Left ventricle myocardium superior (tissue), 1 donor: ENCODE data around the gene BIRC3. TPM values are rescaled to one million over a fixed set of nuclear protein-coding genes. Genes with fewer than 3 reads are reported as not detected.
A peak's percentile ranks its signal among the peaks of the same experiment; 100 is the strongest.

Source experiments
- ATAC-seq: fragments of 200-7000 bp; cut with Tn5 transposase; one replicate; pipeline ENCODE4 v1.9.1; 2020; ENCODE audit warnings: mild to moderate bottlenecking, moderate library complexity
- DNase-seq: peaks from one replicate; pipeline ENCODE4 v3.0.0-alpha.2; 2020
- intact Hi-C: fragments of 100-400 bp; cut with micrococcal nuclease; formaldehyde crosslinking; loops from one replicate; pipeline ENCODE4 v1.11.0; 2022
- long read RNA-seq: library from polyadenylated mRNA; unstranded; transcript quantifications from one replicate; pipeline ENCODE4 v2.0.0, GENCODE V29; 2021
- total RNA-seq: library from RNA; stranded (reverse); fragmentation: NEBNext Ultra II Directional; extraction: Animal tissue kit (Norgen Biotek cat#: 25700); gene quantifications from one replicate; pipeline ENCODE4 v1.2.1, GENCODE V29; 2021
- donor health status: DM: no; HTN: yes; CAD: no; lungs with severe emphysema.

Gene BIRC3
- total RNA-seq, result 8.2 TPM
- long read RNA-seq, partial matches to known transcripts, result 4 of 5 reads
- long read RNA-seq, other reads (novel, unspliced or antisense), result 0 of 5 reads

GRCh38 chr11:102317099-102317767, at the start of gene BIRC3:
TSS of gene BIRC3 (plus strand) at chr11:102317484. CDS start at chr11:102324510, 7,026 bp downstream.
- peak; percentile 80 for DNase-seq
- intact Hi-C loops, result no loop called here
- ATAC-seq, result peak; percentile 95

DNA sequence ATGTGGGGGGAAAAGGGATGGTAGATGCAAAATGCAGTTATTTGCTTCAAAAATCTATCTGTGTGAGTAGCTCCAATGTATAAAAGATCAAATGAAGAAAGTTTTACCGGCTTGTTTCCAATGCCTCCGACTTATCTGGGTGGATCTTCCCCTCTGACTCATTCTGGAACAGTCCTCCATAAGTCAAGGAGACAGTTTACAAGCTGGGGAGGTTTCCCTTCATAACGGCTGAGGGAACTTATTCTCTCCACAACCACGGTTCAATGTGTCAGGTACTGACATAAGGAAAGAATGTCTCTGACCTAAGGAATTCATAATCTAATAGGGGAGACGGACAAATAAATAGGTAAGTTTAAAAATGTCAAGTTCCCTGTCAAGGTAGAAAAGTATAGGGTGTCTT, 49.7 kb upstream of the BIRC3 start:
- DNase-seq (no peak), ATAC-seq (no peak)
- intact Hi-C loops, result no loop called here

GRCh38 chr11:102268083-102268984, 49.0 kb upstream of the BIRC3 start:
- intact Hi-C loops, result no loop called here
- DNase-seq, result peak; percentile 88
- peak; percentile 99 for ATAC-seq

- intact Hi-C loops, result no loop called here
- no peak for ATAC-seq
These were observed 48.3 kb upstream of the BIRC3 start for GRCh38 chr11:102268985-102269470.

GRCh38 chr11:102269927-102270326, 47.4 kb upstream of the BIRC3 start:
- ATAC-seq (no peak), DNase-seq (no peak)
- intact Hi-C loops, result no loop called here

More at GRCh38 chr11:102268985-102269470, 48.3 kb upstream of the BIRC3 start:
- DNase-seq, result no peak

GRCh38 chr11:102272047-102272824, 45.0 kb upstream of the BIRC3 start:
- intact Hi-C loops, result no loop called here
- ATAC-seq (no peak), DNase-seq (no peak)

GRCh38 chr11:102274628-102275027, 42.7 kb upstream of the BIRC3 start:
- intact Hi-C loops, result no loop called here
- ATAC-seq (no peak), DNase-seq (no peak)

GRCh38 chr11:102276362-102276761, 40.9 kb upstream of the BIRC3 start:
- intact Hi-C loops, result no loop called here
- DNase-seq (no peak), ATAC-seq (peak; percentile 19)

DNA sequence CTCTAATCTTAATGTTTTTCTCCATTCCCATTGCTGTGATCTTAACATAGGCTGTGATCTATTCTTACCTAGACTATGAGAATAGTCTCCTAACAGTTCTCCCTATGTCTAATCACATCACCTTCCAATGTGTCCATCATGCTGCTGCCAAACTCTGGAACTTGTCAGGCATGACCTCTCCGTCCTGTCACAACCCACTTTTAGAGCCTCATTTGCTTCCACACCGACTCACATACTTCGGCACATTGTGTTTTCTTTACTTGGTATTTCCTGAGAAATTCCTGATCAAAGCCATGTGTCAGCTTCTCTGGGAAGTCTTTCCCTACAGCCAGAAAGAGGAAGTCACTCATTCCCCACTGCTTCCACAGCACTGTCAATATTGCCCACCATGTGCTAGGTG, 40.5 kb upstream of the BIRC3 start:
- DNase-seq (no peak), ATAC-seq (peak; percentile 53)
- intact Hi-C loops, result no loop called here

DNA sequence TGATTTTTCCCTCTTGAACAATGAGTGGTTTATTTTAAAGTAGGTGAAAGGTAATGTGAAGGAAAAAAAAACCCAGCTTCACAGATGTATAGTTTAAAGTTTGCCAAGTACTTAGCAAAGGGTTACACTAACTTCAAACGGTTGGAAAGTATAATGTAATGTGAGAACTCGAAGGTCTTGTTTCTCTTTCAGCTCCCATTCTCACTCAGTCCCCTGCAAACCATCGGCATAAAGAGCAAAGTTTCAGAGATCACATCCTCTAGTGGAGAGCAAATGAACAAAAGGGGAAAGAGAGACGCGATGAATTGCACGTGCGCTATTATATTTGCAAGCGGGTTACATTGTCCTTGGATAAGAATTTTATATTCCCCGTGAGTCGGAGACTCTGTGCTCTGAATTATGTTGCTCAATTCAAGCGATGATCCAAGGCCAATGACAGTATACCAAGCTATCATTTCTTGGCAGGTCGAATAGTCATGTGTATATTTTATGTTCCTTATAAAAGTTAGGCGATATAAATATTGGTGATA, 37.6 kb upstream of the BIRC3 start:
- no peak for DNase-seq
- intact Hi-C loops, result no loop called here
- peak; percentile 42 for ATAC-seq

DNA sequence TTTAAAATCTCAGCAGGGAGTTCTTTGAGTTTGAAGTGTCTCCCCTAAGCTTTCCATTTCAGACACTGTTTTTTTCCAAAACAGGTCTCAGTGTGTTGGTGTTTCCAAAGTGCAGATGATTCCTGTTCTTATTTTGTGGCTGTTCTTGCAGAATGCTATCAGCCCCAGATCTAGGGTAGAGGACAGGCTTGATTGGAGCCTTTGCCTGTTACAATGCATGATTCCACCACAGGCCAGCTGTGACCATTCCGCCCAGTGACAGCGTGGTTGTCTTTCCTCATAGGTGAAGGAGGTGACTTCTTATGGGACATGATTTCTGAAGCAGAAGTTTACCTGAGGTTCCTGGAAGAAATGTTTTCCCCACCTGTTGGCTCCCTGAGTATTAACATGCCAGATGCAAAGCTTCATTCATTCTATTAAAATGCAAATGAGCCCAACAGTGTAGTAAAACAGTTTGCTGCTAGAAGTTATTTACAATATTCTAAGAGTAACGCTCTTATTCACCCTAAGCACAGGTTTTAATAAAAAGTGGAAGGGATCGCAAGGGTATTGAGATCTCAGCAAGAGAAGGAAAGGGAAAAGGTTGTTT, 36.9 kb upstream of the BIRC3 start:
- DNase-seq, result no peak
- intact Hi-C loops, result no loop called here
- ATAC-seq, result no peak

GRCh38 chr11:102283116-102283485, 34.2 kb upstream of the BIRC3 start:
- no peak for ATAC-seq
- intact Hi-C loops, result no loop called here
- no peak for DNase-seq

- ATAC-seq (no peak), DNase-seq (no peak)
- intact Hi-C loops, result no loop called here
These were observed 33.3 kb upstream of the BIRC3 start for GRCh38 chr11:102284008-102284407.

GRCh38 chr11:102286292-102286691, 31.0 kb upstream of the BIRC3 start:
- intact Hi-C loops, result no loop called here
- ATAC-seq, result no peak
- DNase-seq, result no peak

DNA sequence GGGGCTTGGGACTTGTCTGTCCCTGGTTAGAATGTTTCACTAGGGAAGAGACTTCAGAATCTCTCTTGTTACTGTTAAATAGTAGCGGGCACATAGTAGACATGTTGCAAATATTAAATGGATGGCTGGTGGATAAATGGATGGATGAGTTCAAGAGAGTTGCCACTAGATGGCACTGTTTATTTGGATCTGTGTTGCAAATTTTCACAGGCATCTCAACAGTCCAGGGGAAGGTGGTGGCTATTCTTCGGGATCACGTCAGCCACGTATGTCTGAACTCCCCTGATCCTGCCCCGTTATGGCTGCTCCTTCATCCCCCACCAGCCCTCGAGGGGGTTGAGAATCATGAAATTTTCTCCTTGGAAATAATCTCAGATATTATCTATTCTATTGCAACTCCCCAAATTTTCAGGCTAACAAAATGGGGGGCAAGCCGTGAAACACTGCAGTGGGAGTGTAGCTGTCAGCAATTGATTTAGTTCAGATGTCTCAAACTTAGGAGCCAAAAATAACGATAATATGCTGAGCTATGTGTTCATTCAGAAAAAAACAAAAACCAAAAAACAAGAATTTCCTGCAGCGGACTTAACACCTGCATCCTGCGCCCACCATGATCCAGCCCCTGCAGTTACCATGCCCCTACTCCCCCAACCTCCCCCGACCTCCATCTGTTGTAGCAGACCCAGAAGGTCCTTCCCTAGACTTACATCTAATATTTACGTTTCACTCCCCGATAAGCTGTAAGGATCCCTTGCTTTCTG, 29.1 kb upstream of the BIRC3 start:
- DNase-seq, result no peak

GRCh38 chr11:102288725-102289083, 28.6 kb upstream of the BIRC3 start:
- ATAC-seq, result no peak
- intact Hi-C loops, result no loop called here

More for the DNA sequence above, 29.1 kb upstream of the BIRC3 start:
- intact Hi-C loops, result no loop called here
- ATAC-seq, result peak; percentile 92

DNA sequence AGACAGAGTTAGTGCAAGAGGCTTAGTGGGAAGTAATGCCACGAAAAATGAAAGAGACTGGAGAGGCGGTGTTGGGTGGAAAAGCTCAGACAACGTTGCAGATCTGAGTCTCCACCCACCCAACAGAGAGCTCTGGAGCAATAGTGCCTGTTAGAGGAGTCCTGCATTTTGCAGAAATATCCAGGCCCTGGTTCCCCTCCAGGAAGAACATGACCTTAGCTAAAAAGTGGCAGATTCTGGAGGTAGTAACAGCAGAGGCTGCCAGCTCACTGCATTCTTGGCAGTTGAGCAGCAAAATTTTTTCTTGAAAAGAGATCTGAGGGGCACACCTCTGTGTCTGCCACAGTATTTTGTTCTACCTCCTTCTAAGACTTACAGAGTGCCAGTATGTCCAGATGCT, 27.7 kb upstream of the BIRC3 start:
- intact Hi-C loops, result no loop called here
- ATAC-seq, result no peak

More at GRCh38 chr11:102288725-102289083, 28.6 kb upstream of the BIRC3 start:
- no peak for DNase-seq

DNA sequence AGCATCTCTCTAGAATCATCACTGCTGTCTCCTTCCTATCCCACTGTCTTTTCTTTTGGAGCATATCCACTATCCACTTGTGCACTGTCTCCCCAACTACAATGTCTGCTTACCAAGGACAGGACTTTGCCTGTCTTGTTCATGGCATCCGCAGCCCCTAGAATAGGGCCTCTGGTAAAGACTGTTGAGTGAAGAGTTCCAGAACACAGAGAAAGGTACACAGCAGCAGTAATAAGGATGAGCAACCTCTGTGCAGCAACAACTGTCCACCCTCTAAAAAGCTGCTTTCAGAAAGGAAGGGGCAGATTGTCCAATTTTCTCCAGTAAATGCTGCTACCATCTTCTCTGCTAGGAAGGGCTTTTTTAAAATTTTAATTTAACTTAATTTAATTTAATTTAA, 25.5 kb upstream of the BIRC3 start:
- DNase-seq (no peak), ATAC-seq (no peak)
- intact Hi-C loops, result no loop called here

More for the DNA sequence above, 27.7 kb upstream of the BIRC3 start:
- no peak for DNase-seq
